GM23338 (cell line): ENCODE measurements around the gene AFM.

Experiments used
- CREB1 ChIP-seq: fragments of 250-450 bp; sonication (Bioruptor Pico); IDR thresholded peaks from 2 replicates; pipeline ENCODE4 v1.5.0; 2020; ENCODE audit warnings: low read depth, mild to moderate bottlenecking, moderate library complexity
- EZH2 ChIP-seq: fragments of 200-600 bp; sonication (generic); IDR thresholded peaks from one replicate; pipeline ENCODE4 v1.8.0; 2017; ENCODE audit warnings: antibody characterized with exemption, mild to moderate bottlenecking, low read depth; ENCODE audit not compliant: unreplicated experiment
- EZH2phosphoT487 ChIP-seq: fragments of 200-600 bp; sonication (generic); IDR thresholded peaks from one replicate; pipeline ENCODE4 v1.8.1; 2018; ENCODE audit warnings: antibody characterized with exemption; ENCODE audit not compliant: unreplicated experiment
- JUNB ChIP-seq: IDR thresholded peaks from one replicate; pipeline ENCODE4 v1.6.1; 2016; ENCODE audit warnings: antibody characterized with exemption; ENCODE audit not compliant: unreplicated experiment
- NANOG ChIP-seq: IDR thresholded peaks from 2 replicates; pipeline ENCODE4 v1.6.1; 2016; ENCODE audit warnings: antibody characterized with exemption, borderline replicate concordance
- POLR2AphosphoS5 ChIP-seq: IDR thresholded peaks from 2 replicates; pipeline ENCODE4 v1.6.1; 2016; ENCODE audit warnings: antibody characterized with exemption, low read depth
- STAT1 ChIP-seq: IDR thresholded peaks from one replicate; pipeline ENCODE4 v1.6.1; 2016; ENCODE audit warnings: antibody characterized with exemption; ENCODE audit not compliant: unreplicated experiment
- TF ChIP-seq, protein P1 (sequence below), 2 experiments: fragments of 200-600 bp in 1 of 2; sonication (generic) in 1 of 2; conservative IDR thresholded peaks; 2 replicates each; pipeline versions ENCODE4 v1.5.1 to v1.6.1; 2016 to 2017; ENCODE audit warnings: antibody characterized with exemption in 2 of 2, low read depth in 2 of 2, mild to moderate bottlenecking in 2 of 2, moderate library complexity in 1 of 2
- TF ChIP-seq, protein P2 (sequence below): IDR thresholded peaks from 2 replicates; pipeline ENCODE4 v1.6.1; 2016; ENCODE audit warnings: antibody characterized with exemption
- TF ChIP-seq, protein P3 (sequence below): IDR thresholded peaks from one replicate; pipeline ENCODE4 v1.6.1; 2018; ENCODE audit warnings: antibody characterized with exemption; ENCODE audit not compliant: unreplicated experiment
- TF ChIP-seq, protein P4 (sequence below): fragments of 250-450 bp; sonication (Bioruptor Pico); IDR thresholded peaks from 2 replicates; pipeline ENCODE4 v1.5.0; 2020; ENCODE audit warnings: mild to moderate bottlenecking, moderate library complexity

DNA sequence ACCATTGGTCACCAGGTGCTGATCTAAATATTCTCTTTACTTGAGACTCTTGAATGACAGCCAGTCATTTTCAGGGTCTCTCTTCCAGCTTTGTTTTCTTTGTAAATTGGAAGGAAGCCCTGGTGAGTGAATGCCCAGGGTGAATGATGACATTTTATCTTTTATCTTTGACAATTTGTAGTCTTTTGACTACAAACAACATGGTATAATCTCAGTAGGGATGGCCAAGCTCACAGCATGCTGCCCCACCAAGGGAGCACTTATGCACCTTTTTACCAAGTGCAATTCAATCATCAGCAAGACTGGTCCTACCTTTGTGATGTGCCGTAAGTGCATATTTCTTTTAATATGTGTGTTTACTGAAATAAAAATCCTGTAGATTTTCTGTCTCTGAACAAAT is 5.7 kb downstream of the AFM start:
- TF ChIP-seq, protein P1, sequence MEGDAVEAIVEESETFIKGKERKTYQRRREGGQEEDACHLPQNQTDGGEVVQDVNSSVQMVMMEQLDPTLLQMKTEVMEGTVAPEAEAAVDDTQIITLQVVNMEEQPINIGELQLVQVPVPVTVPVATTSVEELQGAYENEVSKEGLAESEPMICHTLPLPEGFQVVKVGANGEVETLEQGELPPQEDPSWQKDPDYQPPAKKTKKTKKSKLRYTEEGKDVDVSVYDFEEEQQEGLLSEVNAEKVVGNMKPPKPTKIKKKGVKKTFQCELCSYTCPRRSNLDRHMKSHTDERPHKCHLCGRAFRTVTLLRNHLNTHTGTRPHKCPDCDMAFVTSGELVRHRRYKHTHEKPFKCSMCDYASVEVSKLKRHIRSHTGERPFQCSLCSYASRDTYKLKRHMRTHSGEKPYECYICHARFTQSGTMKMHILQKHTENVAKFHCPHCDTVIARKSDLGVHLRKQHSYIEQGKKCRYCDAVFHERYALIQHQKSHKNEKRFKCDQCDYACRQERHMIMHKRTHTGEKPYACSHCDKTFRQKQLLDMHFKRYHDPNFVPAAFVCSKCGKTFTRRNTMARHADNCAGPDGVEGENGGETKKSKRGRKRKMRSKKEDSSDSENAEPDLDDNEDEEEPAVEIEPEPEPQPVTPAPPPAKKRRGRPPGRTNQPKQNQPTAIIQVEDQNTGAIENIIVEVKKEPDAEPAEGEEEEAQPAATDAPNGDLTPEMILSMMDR (conservative IDR thresholded peaks at IDR 0.05; ENCODE audit: low read depth in 2 of 2), result no peak
- TF ChIP-seq JUNB, result no peak
- no peak for TF ChIP-seq POLR2AphosphoS5
- TF ChIP-seq NANOG, result no peak
- TF ChIP-seq, protein P2, sequence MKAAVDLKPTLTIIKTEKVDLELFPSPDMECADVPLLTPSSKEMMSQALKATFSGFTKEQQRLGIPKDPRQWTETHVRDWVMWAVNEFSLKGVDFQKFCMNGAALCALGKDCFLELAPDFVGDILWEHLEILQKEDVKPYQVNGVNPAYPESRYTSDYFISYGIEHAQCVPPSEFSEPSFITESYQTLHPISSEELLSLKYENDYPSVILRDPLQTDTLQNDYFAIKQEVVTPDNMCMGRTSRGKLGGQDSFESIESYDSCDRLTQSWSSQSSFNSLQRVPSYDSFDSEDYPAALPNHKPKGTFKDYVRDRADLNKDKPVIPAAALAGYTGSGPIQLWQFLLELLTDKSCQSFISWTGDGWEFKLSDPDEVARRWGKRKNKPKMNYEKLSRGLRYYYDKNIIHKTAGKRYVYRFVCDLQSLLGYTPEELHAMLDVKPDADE, result no peak
- no peak for TF ChIP-seq EZH2
- TF ChIP-seq EZH2phosphoT487, result no peak
- TF ChIP-seq CREB1 (CRISPR knock-in tag), result no peak
- TF ChIP-seq, protein P3, sequence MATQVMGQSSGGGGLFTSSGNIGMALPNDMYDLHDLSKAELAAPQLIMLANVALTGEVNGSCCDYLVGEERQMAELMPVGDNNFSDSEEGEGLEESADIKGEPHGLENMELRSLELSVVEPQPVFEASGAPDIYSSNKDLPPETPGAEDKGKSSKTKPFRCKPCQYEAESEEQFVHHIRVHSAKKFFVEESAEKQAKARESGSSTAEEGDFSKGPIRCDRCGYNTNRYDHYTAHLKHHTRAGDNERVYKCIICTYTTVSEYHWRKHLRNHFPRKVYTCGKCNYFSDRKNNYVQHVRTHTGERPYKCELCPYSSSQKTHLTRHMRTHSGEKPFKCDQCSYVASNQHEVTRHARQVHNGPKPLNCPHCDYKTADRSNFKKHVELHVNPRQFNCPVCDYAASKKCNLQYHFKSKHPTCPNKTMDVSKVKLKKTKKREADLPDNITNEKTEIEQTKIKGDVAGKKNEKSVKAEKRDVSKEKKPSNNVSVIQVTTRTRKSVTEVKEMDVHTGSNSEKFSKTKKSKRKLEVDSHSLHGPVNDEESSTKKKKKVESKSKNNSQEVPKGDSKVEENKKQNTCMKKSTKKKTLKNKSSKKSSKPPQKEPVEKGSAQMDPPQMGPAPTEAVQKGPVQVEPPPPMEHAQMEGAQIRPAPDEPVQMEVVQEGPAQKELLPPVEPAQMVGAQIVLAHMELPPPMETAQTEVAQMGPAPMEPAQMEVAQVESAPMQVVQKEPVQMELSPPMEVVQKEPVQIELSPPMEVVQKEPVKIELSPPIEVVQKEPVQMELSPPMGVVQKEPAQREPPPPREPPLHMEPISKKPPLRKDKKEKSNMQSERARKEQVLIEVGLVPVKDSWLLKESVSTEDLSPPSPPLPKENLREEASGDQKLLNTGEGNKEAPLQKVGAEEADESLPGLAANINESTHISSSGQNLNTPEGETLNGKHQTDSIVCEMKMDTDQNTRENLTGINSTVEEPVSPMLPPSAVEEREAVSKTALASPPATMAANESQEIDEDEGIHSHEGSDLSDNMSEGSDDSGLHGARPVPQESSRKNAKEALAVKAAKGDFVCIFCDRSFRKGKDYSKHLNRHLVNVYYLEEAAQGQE, result no peak
- TF ChIP-seq, protein P4, sequence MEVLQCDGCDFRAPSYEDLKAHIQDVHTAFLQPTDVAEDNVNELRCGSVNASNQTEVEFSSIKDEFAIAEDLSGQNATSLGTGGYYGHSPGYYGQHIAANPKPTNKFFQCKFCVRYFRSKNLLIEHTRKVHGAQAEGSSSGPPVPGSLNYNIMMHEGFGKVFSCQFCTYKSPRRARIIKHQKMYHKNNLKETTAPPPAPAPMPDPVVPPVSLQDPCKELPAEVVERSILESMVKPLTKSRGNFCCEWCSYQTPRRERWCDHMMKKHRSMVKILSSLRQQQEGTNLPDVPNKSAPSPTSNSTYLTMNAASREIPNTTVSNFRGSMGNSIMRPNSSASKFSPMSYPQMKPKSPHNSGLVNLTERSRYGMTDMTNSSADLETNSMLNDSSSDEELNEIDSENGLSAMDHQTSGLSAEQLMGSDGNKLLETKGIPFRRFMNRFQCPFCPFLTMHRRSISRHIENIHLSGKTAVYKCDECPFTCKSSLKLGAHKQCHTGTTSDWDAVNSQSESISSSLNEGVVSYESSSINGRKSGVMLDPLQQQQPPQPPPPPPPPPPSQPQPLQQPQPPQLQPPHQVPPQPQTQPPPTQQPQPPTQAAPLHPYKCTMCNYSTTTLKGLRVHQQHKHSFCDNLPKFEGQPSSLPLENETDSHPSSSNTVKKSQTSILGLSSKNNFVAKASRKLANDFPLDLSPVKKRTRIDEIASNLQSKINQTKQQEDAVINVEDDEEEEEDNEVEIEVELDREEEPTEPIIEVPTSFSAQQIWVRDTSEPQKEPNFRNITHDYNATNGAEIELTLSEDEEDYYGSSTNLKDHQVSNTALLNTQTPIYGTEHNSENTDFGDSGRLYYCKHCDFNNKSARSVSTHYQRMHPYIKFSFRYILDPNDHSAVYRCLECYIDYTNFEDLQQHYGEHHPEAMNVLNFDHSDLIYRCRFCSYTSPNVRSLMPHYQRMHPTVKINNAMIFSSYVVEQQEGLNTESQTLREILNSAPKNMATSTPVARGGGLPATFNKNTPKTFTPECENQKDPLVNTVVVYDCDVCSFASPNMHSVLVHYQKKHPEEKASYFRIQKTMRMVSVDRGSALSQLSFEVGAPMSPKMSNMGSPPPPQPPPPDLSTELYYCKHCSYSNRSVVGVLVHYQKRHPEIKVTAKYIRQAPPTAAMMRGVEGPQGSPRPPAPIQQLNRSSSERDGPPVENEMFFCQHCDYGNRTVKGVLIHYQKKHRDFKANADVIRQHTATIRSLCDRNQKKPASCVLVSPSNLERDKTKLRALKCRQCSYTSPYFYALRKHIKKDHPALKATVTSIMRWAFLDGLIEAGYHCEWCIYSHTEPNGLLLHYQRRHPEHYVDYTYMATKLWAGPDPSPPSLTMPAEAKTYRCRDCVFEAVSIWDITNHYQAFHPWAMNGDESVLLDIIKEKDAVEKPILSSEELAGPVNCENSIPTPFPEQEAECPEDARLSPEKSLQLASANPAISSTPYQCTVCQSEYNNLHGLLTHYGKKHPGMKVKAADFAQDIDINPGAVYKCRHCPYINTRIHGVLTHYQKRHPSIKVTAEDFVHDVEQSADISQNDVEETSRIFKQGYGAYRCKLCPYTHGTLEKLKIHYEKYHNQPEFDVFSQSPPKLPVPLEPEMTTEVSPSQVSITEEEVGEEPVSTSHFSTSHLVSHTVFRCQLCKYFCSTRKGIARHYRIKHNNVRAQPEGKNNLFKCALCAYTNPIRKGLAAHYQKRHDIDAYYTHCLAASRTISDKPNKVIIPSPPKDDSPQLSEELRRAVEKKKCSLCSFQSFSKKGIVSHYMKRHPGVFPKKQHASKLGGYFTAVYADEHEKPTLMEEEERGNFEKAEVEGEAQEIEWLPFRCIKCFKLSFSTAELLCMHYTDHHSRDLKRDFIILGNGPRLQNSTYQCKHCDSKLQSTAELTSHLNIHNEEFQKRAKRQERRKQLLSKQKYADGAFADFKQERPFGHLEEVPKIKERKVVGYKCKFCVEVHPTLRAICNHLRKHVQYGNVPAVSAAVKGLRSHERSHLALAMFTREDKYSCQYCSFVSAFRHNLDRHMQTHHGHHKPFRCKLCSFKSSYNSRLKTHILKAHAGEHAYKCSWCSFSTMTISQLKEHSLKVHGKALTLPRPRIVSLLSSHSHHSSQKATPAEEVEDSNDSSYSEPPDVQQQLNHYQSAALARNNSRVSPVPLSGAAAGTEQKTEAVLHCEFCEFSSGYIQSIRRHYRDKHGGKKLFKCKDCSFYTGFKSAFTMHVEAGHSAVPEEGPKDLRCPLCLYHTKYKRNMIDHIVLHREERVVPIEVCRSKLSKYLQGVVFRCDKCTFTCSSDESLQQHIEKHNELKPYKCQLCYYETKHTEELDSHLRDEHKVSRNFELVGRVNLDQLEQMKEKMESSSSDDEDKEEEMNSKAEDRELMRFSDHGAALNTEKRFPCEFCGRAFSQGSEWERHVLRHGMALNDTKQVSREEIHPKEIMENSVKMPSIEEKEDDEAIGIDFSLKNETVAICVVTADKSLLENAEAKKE (CRISPR knock-in tag), result no peak
- TF ChIP-seq STAT1, result no peak
